ENCODE measurements around the gene GUCA2A. TPM values are rescaled to one million over a fixed set of nuclear protein-coding genes. Genes with fewer than 3 reads are reported as not detected.
"Not testable (repeated sequence)": the region's sequence is repeated elsewhere in the genome, so short reads cannot be mapped to it uniquely, and the experiment has no call there.

Gene GUCA2A
- total RNA-seq, 1 experiment from 2014 or later = not detected

DNA sequence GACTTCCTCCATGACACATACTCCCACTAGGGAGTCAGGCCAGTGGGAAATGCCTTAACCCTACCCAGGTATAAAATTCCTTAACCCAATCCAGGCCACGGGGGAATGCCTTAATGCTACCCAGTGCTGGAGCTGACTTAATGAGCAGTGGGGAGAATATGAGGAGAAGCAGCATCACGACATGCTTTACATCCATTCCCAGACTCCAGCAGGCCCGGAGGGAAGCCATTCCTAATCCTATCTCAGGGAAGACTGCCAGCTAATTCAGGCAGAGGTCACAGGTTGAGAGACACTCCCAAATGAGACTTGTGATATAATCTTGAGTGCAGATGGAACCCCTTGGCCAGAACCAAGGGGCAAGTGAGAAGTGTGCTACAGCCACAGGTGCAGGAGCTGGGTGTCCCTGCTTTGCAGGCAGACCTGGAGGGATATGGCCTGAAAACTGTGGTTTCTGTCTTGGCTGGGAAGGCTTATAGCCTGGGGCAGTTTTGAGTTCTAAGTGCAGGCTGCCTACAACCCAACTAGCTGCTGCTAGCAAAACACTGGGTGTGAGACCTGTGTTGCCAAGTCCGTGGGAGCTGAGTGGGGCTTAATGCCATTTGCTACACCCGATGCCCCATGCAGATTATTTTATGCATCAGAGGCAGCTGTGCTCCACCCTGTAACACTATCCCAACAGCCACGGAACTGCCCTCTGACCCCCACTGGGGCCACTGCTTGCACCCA, 45.1 kb upstream of the GUCA2A start:
- Histone ChIP-seq H3K9me3 (ENCODE audit: control insufficient read depth, insufficient read depth, low read depth, low read length) (peaks cover 3% of the 10 kb centered on the region; the same call in 1 of the 2 replicates), H3K4me1 (ENCODE audit: control insufficient read depth, insufficient read depth, low read length) (peaks cover 16% of the 10 kb centered on the region), H3K4me3 (ENCODE audit: low read depth in 2 of 2, low read length in 2 of 2) (no peak overlapping the region), H3K36me3 (ENCODE audit: control insufficient read depth, insufficient read depth, low read length) (peaks cover 2% of the 10 kb centered on the region; the same call in 1 of the 2 replicates), H3K27me3 (ENCODE audit: control insufficient read depth, insufficient read depth, low read length) (no peaks in the 10 kb centered on the region), H3K27ac (ENCODE audit: low read length) (no peak overlapping the region)
- intact Hi-C loops (cut with micrococcal nuclease; ENCODE audit: unreplicated experiment) (no loop called here), in situ Hi-C loops (cut with HindIII; ENCODE audit: low pct_unique_long_range_greater_than_20kb, low sequenced_read_pairs) (no loop called here)
- ATAC-seq = peak; percentile 34; the same call in 1 of the 2 replicates
- TF ChIP-seq, protein P1, sequence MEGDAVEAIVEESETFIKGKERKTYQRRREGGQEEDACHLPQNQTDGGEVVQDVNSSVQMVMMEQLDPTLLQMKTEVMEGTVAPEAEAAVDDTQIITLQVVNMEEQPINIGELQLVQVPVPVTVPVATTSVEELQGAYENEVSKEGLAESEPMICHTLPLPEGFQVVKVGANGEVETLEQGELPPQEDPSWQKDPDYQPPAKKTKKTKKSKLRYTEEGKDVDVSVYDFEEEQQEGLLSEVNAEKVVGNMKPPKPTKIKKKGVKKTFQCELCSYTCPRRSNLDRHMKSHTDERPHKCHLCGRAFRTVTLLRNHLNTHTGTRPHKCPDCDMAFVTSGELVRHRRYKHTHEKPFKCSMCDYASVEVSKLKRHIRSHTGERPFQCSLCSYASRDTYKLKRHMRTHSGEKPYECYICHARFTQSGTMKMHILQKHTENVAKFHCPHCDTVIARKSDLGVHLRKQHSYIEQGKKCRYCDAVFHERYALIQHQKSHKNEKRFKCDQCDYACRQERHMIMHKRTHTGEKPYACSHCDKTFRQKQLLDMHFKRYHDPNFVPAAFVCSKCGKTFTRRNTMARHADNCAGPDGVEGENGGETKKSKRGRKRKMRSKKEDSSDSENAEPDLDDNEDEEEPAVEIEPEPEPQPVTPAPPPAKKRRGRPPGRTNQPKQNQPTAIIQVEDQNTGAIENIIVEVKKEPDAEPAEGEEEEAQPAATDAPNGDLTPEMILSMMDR (IDR thresholded peaks at IDR 0.05) = no peak
- TF ChIP-seq POLR2AphosphoS5 (IDR thresholded peaks at IDR 0.05; ENCODE audit: low read depth, low read length) (no peak), SIN3A (IDR thresholded peaks at IDR 0.05; ENCODE audit: borderline replicate concordance, insufficient read depth, low read depth, low read length) (no peak), TCF7L2 (IDR thresholded peaks at IDR 0.05; ENCODE audit: low read depth, low read length) (no peak)
- TF ChIP-seq, protein P2, sequence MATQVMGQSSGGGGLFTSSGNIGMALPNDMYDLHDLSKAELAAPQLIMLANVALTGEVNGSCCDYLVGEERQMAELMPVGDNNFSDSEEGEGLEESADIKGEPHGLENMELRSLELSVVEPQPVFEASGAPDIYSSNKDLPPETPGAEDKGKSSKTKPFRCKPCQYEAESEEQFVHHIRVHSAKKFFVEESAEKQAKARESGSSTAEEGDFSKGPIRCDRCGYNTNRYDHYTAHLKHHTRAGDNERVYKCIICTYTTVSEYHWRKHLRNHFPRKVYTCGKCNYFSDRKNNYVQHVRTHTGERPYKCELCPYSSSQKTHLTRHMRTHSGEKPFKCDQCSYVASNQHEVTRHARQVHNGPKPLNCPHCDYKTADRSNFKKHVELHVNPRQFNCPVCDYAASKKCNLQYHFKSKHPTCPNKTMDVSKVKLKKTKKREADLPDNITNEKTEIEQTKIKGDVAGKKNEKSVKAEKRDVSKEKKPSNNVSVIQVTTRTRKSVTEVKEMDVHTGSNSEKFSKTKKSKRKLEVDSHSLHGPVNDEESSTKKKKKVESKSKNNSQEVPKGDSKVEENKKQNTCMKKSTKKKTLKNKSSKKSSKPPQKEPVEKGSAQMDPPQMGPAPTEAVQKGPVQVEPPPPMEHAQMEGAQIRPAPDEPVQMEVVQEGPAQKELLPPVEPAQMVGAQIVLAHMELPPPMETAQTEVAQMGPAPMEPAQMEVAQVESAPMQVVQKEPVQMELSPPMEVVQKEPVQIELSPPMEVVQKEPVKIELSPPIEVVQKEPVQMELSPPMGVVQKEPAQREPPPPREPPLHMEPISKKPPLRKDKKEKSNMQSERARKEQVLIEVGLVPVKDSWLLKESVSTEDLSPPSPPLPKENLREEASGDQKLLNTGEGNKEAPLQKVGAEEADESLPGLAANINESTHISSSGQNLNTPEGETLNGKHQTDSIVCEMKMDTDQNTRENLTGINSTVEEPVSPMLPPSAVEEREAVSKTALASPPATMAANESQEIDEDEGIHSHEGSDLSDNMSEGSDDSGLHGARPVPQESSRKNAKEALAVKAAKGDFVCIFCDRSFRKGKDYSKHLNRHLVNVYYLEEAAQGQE (IDR thresholded peaks at IDR 0.05; ENCODE audit: insufficient read depth in 1 of 2, low read depth in 2 of 2, low read length in 1 of 2) = no peak
- POLR2A ChIA-PET = interaction anchor here (0.6 kb wide), 1 partner anchor 17 kb away, joined by 4 read pairs; no protein-coding TSS in a partner anchor
- no TSS peak for BruUV-seq (replicated peaks)
- no peak for DNase-seq (ENCODE audit: low read depth, low spot score)
- CTCF ChIA-PET = no interaction called here

DNA sequence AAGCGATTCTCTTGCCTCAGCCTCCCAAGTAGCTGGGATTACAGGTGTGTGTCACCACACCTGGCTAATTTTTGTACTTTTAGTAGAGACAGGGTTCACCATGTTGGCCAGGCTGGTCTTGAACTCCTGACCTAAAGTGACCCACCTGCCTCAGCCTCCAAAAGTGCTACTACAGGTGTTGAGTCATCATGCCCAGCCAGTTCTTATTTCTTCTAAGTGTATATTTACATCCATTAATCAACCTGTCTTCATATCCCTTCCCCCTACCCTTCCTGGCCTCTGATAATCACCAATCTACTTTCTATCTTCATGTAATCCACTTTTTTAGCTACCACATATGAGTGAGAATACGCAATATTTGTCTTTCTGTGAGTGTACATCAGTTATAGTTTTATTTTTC, 42.4 kb upstream of the GUCA2A start:
- BruUV-seq (replicated peaks); POLR2A ChIA-PET; H3K36me3 ChIP-seq (ENCODE audit: control insufficient read depth, insufficient read depth, low read length); H3K4me3 ChIP-seq (ENCODE audit: low read depth in 2 of 2, low read length in 2 of 2); H3K27ac ChIP-seq (ENCODE audit: low read length); DNase-seq (ENCODE audit: low read depth, low spot score); H3K27me3 ChIP-seq (ENCODE audit: control insufficient read depth, insufficient read depth, low read length); in situ Hi-C loops (cut with HindIII; ENCODE audit: low pct_unique_long_range_greater_than_20kb, low sequenced_read_pairs); CTCF ChIA-PET; intact Hi-C loops (cut with micrococcal nuclease; ENCODE audit: unreplicated experiment); H3K9me3 ChIP-seq (ENCODE audit: control insufficient read depth, insufficient read depth, low read depth, low read length); ATAC-seq: not testable (repeated sequence)
- H3K4me1 ChIP-seq (ENCODE audit: control insufficient read depth, insufficient read depth, low read length) = peaks cover 10% of the 10 kb centered on the region

DNA sequence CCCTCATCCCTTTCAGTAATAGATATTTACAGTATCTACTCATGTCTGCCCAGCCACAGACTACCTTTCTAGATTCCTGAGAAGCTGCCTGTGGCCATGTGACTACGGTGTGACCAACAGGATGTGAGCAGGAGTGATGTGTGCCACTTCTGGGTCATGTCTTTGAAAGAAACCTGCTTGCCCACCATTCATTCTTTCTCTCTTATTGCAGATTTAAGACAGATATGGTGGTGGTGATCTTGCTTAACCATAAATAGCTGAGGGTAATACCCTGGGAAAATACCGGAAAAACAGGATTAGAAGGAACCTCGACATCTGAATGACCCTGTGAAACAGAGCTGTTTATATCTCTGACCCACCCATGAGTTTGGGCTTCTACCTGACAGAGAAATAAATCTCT, 41.6 kb upstream of the GUCA2A start:
- no TSS peak for BruUV-seq (replicated peaks)
- no peak for ATAC-seq
- 0 out of 2 replicates have a peak, but pooled peaks cover 3% of the 10 kb centered on the region for H3K36me3 ChIP-seq (ENCODE audit: control insufficient read depth, insufficient read depth, low read length)
- peaks cover 10% of the 10 kb centered on the region for H3K4me1 ChIP-seq (ENCODE audit: control insufficient read depth, insufficient read depth, low read length)
- H3K9me3 ChIP-seq (ENCODE audit: control insufficient read depth, insufficient read depth, low read depth, low read length) = peaks cover 3% of the 10 kb centered on the region; the same call in 1 of the 2 replicates
- intact Hi-C loops (cut with micrococcal nuclease; ENCODE audit: unreplicated experiment) = no loop called here
- TF ChIP-seq, protein P1 (IDR thresholded peaks at IDR 0.05) = no peak
- TF ChIP-seq POLR2AphosphoS5 (IDR thresholded peaks at IDR 0.05; ENCODE audit: low read depth, low read length) = no peak
- no peak for TF ChIP-seq TCF7L2 (IDR thresholded peaks at IDR 0.05; ENCODE audit: low read depth, low read length)
- TF ChIP-seq SIN3A (IDR thresholded peaks at IDR 0.05; ENCODE audit: borderline replicate concordance, insufficient read depth, low read depth, low read length) = no peak
- TF ChIP-seq, protein P2 (IDR thresholded peaks at IDR 0.05; ENCODE audit: insufficient read depth in 1 of 2, low read depth in 2 of 2, low read length in 1 of 2) = no peak
- CTCF ChIA-PET = no interaction called here
- no peak overlapping the region for H3K27ac ChIP-seq (ENCODE audit: low read length)
- no peak overlapping the region for H3K4me3 ChIP-seq (ENCODE audit: low read depth in 2 of 2, low read length in 2 of 2)
- no peak for DNase-seq (ENCODE audit: low read depth, low spot score)
- in situ Hi-C loops (cut with HindIII; ENCODE audit: low pct_unique_long_range_greater_than_20kb, low sequenced_read_pairs) = no loop called here
- H3K27me3 ChIP-seq (ENCODE audit: control insufficient read depth, insufficient read depth, low read length) = no peaks in the 10 kb centered on the region
- POLR2A ChIA-PET = no interaction called here

All from Panc1 (cell line).